ENCODE measurements around the gene CYP4F8.
"Not testable (repeated sequence)": the region's sequence is repeated elsewhere in the genome, so short reads cannot be mapped to it uniquely, and the experiment has no call there.

CYP4F8 gene

GRCh38 chr19:15671891-15672579, 57.0 kb downstream of the CYP4F8 start:
- H3K4me3 ChIP-seq (replicated peaks in 1 of 2; ENCODE audit: low read depth in 2 of 2, low read length in 2 of 2), result no peak overlapping the region
- TF ChIP-seq, protein P1, sequence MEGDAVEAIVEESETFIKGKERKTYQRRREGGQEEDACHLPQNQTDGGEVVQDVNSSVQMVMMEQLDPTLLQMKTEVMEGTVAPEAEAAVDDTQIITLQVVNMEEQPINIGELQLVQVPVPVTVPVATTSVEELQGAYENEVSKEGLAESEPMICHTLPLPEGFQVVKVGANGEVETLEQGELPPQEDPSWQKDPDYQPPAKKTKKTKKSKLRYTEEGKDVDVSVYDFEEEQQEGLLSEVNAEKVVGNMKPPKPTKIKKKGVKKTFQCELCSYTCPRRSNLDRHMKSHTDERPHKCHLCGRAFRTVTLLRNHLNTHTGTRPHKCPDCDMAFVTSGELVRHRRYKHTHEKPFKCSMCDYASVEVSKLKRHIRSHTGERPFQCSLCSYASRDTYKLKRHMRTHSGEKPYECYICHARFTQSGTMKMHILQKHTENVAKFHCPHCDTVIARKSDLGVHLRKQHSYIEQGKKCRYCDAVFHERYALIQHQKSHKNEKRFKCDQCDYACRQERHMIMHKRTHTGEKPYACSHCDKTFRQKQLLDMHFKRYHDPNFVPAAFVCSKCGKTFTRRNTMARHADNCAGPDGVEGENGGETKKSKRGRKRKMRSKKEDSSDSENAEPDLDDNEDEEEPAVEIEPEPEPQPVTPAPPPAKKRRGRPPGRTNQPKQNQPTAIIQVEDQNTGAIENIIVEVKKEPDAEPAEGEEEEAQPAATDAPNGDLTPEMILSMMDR (IDR thresholded peaks at IDR 0.05; ENCODE audit: low read depth, low read length), result no peak
- DNase-seq (ENCODE audit: low read depth in 2 of 2), result no peak

DNA sequence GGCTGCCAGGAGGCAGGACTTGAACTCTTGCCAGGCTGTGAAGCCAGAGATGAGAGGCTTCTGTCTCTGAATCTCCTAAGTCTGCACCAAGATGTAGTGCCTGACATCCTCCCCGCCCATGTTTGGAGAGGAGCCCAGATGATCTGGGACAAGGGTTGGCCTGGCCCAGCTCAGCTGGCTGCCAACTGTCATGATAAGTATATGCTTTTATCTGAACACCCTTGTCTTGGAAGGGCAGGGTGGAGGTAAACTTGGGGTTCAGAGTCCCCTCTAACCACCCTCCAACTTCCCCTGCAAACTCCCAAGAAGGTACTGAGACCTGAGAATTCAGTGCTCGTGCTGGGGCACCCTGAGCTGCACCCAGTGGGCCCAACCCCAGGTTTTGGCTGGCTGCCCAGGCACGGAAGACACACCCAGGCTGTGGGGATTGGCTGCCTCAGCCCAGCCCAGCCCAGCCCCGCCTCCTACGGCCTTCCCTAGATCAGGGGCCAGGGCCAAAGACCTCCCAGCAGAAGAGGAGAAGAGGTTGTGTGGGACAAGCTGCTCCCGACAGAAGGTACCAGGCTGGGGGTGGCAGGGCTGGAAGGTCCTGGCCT, 57.7 kb downstream of the CYP4F8 start, which contains the start of gene CYP4F12:
Gene CYP4F12 (plus strand): TSS at position 508 of the 596 bp plus-strand sequence. CDS start 443 bp downstream, outside the sequence.
- peak; percentile 25 to 67 for DNase-seq (ENCODE audit: low read depth in 2 of 2)
- TF ChIP-seq, protein P1 (IDR thresholded peaks at IDR 0.05; ENCODE audit: low read depth, low read length), result no peak
- H3K4me3 ChIP-seq (replicated peaks in 1 of 2; ENCODE audit: low read depth in 2 of 2, low read length in 2 of 2), result no peak within 1 kb of the TSS

DNA sequence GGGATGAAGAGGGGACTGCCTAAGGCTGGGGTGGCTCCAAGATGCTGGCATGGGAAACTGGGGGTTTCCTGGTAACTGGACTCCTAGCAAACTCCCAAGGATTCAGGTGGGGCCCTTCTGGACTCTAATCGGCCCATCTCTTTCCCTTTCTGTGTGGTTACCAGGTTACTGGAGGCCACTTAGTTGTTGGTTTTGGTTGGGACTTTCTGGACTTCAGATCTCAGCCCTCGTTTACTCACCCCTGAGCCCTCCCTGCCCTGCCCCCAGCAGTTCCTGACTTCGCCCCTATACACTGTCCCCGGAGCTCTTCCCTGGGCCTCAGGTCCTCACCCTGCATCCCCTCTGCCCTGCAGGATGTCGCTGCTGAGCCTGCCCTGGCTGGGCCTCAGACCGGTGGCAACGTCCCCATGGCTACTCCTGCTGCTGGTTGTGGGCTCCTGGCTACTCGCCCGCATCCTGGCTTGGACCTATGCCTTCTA, 58.2 kb downstream of the CYP4F8 start:
- no peak overlapping the region for H3K4me3 ChIP-seq (replicated peaks in 1 of 2; ENCODE audit: low read depth in 2 of 2, low read length in 2 of 2)
- DNase-seq (ENCODE audit: low read depth in 2 of 2), result no peak
- TF ChIP-seq, protein P1 (IDR thresholded peaks at IDR 0.05; ENCODE audit: low read depth, low read length), result no peak

DNA sequence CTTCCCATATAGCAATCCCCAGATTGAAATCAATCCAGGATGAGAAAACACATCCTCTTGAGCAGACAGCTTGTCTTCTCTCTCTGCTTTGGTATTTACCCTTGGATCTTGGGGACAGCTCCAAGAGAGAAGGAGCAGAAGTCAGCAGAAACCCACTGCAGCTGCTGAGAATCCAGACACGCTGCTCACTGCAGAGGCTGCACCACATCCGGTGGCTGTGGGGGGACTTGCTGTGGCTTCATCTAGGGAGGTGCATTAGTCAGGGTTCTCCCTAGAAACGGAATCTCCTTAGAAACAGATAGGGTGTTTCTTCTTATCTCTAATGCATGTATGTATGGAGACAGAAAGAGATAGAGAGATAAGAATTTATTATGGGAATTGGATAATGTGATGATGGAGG, 60.5 kb downstream of the CYP4F8 start:
- DNase-seq (ENCODE audit: low read depth in 2 of 2), result no peak
- no peak overlapping the region for H3K4me3 ChIP-seq (replicated peaks in 1 of 2; ENCODE audit: low read depth in 2 of 2, low read length in 2 of 2)
- TF ChIP-seq, protein P1 (IDR thresholded peaks at IDR 0.05; ENCODE audit: low read depth, low read length), result no peak

GRCh38 chr19:15679089-15679488, 64.1 kb downstream of the CYP4F8 start:
- TF ChIP-seq, protein P1 (IDR thresholded peaks at IDR 0.05; ENCODE audit: low read depth, low read length), result no peak
- no peak for DNase-seq (ENCODE audit: low read depth in 2 of 2)
- H3K4me3 ChIP-seq (replicated peaks in 1 of 2; ENCODE audit: low read depth in 2 of 2, low read length in 2 of 2), result no peak overlapping the region

- not testable (repeated sequence) for DNase-seq (ENCODE audit: low read depth in 2 of 2); H3K4me3 ChIP-seq (replicated peaks in 1 of 2; ENCODE audit: low read depth in 2 of 2, low read length in 2 of 2)
Measured at GRCh38 chr19:15679865-15680264, 64.8 kb downstream of the CYP4F8 start.
